Left colon (tissue), 2 donors: ENCODE data around the gene TRIM67. TPM values are rescaled to one million over a fixed set of nuclear protein-coding genes. Genes with fewer than 3 reads are reported as not detected.
"Not testable (repeated sequence)": the region's sequence is repeated elsewhere in the genome, so short reads cannot be mapped to it uniquely, and the experiment has no call there.

Experiments
- ATAC-seq: fragments of 200-7000 bp; cut with Tn5 transposase; one replicate; pipeline ENCODE4 v1.9.1; 2020; ENCODE audit warnings: mild to moderate bottlenecking, moderate library complexity
- DNase-seq, 2 donors: peaks; one replicate each; pipeline ENCODE4 v3.0.0-alpha.2; 2020
- intact Hi-C, 2 donors: fragments of 100-400 bp; cut with DNase I in 1 of 2; cut with micrococcal nuclease in 1 of 2; formaldehyde crosslinking; loops; one replicate each; pipeline versions ENCODE4 v1.11.2 to v1.14.0; 2022; cut with DNase I, micrococcal nuclease
- total RNA-seq, 2 donors: library from RNA; stranded (reverse); fragmentation: NEBNext Ultra II Directional; extraction: Animal tissue kit (Norgen Biotek cat#: 25700); gene quantifications; one replicate each; pipeline ENCODE4 v1.2.1, GENCODE V29; 2021
- donor health status: DM: no; HTN: no; CAD: no.
- donor health status: DM: yes; HTN: yes; CAD: no.

TRIM67 gene
- total RNA-seq, 2 donors from 2014 or later, result 0.03 TPM; not detected in 1

DNA sequence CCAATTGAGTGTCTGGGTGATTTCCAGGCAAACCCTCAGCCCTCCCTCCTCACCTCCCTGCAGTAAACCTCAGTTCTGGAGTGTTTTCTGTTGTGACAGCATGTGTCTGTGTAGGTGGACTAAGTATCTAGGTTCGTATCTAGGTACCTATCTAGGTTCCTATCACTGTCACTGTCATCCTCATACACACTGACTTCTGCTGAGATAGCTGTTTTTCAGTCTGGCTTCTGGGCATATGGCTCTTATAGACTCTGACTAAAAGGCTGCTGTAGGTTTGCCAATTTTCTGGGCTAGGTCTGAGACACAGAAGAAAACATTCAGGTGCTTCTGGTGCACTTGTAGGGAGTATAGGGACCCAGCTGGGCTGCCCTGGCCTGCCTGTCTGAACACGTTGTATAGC, 8.1 kb upstream of the TRIM67 start:
- intact Hi-C loops, result no loop called here
- ATAC-seq, result no peak

DNA sequence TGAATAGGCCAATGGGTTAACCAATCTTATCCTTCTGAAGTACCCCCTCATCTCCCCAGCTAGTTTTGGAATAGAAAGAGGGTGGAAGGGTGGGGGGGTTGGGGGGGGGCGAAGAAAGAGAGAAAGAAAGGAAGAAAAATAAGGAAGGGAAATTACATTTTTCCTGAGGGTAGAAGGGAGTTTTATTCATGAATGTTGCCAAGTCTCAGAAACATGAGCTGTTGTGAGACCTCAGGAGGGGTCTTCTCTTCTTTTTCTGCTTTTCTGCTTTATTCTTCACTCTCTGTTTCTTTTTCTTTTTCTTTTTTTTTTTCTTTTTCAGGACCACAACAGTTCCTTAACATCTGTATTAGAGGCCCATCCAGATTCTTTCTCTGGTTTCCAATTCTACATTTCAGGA, 6.0 kb upstream of the TRIM67 start:
- intact Hi-C loops, result no loop called here
- DNase-seq (no peak), ATAC-seq (no peak)

More for the DNA sequence above, 8.1 kb upstream of the TRIM67 start:
- DNase-seq, result no peak

DNA sequence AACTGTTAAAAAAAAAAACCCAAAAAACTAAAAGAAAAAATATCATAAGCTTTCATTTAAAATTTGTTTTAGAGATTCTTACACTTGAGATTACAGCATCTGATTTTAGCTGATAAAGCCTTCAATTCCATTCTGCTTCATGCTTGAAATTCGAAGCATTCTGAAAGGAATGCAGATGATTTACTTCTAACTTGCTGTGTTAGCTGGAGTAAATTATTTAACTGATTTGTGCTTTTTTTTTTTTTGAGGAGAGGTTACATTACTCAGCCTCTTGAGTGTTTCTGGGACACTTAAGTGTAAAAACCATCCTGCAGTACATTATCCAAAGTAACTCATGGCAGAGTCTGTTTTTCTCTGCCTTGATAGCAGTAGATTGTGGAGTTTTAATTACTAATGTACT, 4.5 kb upstream of the TRIM67 start:
- ATAC-seq, result no peak
- intact Hi-C loops, result no loop called here
- no peak for DNase-seq

DNA sequence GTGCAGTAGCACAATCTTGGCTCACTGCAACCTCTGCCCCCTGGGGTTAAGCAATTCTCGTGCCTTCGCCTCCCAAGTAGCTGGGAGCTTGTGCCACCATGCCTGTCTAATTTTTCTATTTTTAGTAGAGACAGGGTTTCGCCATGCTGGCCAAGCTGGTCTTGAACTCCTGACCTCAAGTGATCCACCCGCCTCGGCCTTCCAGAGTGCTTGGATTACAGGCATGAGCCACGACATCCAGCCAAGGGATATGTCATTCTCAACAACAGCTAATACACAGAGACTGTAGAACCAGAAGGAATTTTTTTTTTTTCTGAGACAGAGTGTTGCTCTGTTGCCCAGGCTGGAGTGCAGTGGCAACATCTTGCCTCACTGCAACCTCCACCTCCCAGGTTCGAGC, 3.7 kb upstream of the TRIM67 start:
- ATAC-seq, DNase-seq, intact Hi-C loops: not testable (repeated sequence)

DNA sequence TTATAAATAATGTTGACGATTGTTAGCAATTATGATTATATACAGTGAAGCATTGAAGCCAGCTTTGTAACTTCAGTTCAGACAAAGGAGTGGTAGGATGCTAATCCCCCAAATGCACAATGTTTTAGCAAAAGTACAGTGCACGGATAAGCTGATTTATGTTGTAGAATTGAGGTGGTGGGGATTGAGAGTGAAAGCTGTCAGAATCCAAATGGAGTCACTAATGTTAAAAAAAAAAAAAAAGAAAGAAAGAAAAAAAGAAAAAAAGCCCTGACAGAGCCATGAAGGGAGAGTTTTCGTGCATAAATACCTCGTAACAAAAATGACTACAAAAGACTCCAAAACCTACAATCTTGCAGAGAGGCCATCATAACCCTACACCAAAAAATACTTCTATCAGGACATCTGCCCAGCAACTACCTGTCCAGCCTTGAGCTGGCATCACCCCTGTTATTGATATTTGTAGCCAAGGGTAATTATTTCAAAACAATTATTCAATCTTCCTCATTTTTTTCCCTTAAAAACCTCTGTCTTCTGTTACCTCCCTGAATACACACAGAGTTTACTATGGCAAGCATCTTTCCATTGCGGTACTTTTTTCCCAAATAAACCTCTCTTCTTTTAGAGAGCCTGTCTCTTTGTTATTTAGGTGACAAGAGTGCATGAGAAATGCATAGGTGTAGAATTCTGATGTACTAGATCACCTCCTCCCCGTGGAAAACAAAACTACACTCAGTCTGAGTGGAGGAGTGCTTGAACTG, 2.5 kb upstream of the TRIM67 start:
- ATAC-seq (no peak), DNase-seq (no peak)
- intact Hi-C loops, result no loop called here

DNA sequence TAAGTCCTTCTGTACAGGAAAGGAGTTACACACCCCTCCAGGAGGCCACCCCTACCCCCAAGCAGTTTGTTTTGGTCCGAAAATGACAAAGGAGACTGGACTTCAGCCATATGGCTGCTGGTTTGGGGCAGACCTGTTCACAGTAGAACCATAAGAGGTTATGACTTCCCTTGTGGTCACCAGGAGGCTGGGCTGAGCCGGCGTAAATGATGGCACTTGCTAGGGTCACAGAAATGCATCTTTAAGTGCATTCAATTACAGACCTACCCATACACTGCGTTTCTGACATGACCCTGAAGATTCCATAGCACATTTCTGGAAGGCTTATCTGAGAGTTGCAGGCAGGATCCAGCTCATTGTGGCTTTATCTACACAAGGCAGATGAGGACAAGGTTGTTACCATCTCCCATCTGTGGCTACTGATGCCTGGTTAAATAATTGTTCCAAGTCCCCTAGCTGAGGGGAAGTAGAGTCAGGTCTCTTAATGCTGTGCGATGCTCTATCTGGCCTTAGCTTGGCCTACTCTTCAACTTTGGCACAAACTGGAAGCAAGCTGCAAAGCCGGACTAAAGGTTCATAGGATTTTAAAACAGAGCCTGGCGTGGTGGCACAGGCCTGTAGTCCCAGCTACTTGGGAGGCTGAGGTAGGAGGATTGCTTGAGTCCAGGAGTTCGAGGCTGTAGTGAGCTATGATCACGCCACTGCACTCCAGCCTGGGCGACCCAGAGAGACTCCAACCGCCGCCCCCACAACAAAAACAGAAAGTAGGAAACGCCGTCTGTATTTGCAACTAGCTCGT, 1.7 kb upstream of the TRIM67 start:
- intact Hi-C loops, result no loop called here
- no peak for ATAC-seq
- DNase-seq, result no peak

DNA sequence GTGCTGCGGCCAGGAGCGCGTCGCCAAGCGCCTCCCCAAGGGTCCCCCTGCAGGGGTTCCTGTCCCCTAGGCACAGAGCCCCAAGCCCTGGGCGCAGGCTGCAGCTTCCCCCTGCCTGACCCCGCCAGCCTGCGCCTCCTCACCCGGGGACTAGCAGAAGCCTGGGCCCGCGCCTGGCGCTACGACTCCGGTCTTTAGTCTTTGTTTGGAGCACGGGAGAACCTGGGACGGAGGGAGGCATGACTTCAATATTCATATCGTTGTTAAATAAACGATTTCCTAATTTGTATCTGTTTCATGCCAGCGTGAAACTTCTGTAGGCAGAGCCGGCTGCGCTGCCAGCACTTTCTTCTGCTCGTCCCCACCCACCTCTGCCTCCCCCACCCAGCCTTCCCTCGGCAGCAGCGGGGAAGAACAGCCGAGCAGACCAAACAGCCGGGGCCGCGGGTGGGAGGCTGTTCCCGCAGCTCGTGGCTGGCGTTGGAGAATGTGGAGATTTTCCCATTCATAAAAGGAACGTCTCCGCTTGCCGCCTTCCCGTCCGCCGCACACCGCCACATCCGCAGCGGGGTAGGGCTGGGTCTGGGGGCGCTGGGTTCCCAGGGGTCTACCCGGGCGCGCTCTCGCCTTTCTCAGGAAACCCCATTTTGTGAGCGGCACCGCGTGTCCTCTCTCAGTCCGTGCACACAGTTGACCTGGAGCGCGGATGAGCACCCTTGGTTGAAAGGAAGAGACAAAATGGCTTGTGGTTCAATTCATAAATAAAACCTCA, 777 bp upstream of the TRIM67 start:
- intact Hi-C loops, result no loop called here
- ATAC-seq (no peak), DNase-seq (no peak)

DNA sequence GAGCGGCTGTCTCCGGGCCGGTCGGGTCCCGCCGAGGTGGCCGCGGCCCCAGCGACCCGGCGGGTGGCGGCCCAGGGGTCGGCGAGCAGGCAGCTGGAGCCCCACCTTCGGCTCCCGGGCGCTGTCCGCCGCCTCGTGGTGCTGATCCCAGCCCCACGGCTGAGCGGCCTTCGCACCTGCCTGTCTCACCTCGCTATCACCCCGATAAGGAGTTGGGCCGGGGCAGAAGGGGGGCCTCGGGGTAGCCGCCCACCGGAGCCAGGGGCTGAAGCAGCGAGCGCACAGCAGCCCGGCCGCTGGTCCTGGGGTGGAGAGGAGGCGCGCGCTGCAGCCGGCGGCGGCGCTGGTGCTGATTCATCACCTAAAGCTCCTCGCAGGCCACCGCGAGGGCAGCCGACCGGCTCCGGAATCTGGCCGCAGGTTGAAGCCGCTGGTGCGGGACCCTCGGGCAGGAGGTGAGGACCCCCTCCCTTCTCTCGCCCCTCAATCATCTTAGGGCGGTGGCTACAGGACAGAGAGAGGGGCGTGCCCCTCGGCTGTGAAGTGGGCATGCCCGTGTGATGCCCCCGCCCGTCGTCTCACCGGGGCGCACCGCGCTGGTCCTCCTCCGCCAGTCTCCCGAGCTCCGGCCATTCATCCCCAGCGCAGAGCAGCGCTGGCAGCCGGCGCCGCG, 575 bp downstream of the TRIM67 start:
- ATAC-seq, result peak; percentile 84
- DNase-seq, result peak in 1 of 2 donors; percentile 41
- intact Hi-C loops, result no loop called here

DNA sequence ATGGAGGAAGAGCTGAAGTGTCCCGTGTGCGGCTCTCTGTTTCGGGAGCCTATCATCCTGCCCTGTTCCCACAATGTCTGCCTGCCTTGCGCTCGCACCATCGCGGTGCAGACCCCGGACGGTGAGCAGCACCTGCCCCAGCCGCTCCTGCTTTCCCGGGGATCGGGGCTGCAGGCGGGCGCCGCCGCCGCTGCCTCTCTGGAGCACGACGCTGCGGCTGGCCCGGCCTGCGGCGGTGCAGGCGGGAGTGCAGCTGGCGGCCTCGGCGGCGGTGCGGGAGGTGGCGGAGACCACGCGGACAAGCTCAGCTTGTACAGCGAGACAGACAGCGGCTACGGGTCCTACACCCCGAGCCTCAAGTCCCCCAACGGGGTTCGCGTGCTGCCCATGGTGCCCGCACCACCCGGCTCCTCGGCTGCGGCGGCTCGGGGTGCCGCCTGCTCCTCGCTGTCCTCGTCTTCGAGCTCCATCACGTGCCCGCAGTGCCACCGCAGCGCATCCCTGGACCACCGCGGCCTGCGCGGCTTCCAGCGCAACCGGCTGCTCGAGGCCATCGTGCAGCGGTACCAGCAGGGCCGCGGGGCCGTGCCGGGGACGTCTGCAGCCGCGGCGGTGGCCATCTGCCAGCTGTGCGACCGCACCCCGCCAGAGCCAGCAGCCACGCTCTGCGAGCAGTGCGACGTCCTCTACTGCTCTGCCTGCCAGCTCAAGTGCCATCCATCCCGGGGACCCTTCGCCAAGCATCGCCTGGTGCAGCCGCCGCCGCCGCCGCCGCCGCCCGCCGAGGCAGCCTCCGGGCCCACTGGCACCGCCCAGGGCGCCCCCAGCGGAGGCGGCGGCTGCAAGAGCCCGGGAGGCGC, 1.3 kb downstream of the TRIM67 start:
- intact Hi-C loops, result no loop called here
- no peak for ATAC-seq
- DNase-seq, result no peak

DNA sequence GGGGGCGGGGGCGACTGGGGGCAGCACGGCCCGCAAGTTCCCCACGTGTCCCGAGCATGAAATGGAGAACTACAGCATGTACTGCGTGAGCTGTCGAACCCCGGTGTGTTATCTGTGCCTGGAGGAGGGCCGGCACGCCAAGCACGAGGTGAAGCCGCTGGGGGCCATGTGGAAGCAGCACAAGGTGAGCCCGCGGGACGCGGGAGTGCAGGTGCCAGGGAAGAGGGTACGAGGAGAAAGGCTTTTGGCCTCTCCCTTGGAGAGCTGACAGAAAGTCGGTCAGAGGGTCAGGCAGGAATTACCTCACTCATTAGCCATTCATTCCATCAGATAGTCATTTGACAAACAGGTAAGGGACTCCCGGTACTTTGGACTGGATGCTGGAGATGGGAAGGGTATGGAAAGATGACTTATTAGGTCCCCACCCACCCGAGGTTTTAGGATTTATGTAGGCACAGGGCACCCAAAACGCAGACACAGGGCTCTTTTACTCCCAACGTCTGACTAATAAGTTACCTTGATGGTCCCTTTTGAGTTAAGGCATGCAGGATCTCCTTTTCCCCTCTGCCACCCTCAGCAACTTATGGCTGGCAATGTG, 2.1 kb downstream of the TRIM67 start:
- ATAC-seq (no peak), DNase-seq (no peak)
- intact Hi-C loops, result no loop called here

DNA sequence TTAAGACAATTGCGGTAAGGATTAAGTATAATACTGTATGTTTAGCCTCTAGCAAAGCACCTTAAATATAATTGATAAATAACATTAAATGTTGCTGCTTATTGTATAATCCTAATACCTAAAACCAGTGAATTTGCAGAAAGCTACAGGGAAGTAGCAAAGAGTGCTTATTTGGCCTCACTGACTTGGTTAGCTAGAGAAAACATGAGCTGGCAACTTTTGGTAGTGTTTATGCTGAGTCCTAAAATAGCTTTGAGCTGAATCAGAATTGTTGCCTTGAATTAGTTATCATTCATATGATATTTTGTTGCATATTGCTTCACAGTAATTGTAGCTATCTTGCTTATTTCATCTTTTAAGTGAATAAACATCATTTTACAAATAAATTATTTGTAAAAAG, 3.5 kb downstream of the TRIM67 start:
- intact Hi-C loops, result no loop called here
- DNase-seq, result no peak
- no peak for ATAC-seq

DNA sequence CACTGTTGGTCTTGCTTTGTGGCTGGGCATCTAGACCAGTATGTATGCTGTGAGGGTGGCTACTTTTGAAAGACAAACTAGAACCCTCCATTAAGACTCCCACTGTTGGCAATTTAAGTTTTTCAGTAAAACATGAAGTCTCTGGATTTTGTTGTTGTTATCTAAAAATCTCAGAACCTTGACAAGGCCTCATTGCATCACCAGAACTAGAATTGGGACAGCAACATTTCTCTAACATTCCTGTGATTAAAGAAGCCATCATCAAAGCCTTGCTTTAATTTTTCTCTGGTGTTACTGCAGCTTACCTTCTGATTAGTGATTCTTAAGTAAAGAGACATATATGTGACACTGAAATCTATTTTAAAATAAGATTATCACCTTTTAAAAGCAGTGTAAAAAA, 4.5 kb downstream of the TRIM67 start:
- ATAC-seq, result no peak
- intact Hi-C loops, result no loop called here
- DNase-seq, result no peak

DNA sequence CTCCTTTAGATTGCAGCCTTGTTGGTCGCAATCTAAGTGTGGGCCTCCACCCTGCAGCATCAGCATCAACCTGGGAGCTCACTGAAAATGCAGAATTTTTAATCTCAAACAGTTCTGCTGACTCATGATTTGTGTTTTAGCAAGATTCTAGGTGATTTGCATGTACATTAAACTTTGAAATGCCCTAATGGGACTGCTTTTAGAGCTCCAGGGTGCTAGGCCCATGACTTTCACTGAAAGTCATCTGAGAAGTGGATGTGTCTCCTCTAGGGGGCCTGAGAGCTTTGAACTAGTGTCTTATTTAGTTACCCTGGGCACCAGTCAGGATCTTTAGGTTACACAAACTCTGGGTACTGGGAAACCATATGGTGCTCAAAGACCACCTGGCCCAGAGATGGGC, 9.0 kb downstream of the TRIM67 start:
- ATAC-seq, result no peak
- DNase-seq, result no peak
- intact Hi-C loops, result no loop called here

DNA sequence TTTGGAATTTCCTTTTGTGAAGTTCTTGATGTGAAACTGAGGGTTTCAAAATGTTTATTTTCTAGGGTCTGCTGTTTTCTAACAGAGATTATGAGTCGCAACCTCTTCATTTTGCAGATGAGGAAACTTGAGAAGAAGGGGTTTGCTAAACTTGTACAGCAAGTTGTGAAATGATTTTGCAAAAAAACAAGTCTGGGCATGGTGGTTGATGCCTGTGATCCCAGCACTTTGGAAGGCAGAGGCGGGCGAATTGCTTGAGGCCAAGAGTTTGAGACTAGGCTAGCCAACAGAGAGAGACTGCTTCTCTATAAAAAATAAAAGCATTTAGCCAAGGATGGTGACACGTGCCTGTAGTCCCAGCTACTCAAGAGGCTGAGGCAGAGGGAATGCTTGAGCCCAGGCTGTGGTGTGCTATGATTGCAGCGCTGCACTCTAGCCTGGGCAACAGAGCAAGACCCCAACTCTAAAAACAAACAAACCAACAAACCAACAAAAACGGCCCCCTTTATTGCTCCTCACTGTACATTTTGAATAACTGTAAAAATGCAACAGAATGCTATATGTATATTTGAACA, 9.9 kb downstream of the TRIM67 start:
- DNase-seq, result no peak
- intact Hi-C loops, result no loop called here

DNA sequence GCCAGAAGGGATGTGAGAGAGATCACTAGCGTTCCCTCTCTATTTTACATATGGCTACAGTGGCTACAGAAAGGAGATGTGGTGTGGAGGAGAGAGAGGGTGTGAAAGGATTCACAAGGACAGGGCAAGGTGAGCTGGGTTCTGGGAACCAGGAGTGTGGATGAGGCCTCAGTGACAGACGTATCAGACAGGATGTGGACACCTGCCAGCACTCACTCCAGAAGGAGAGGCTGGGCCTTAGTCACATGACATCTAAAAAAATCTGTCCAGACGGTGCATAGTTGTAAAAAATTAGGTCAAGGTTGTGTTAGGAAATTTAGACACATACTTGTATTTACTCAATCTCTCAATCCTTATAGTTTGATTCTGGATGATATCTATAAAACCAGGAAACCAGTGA, 10.6 kb downstream of the TRIM67 start:
- ATAC-seq (peak; percentile 42), DNase-seq (no peak)
- intact Hi-C loops, result no loop called here

More for the DNA sequence above, 9.9 kb downstream of the TRIM67 start:
- no peak for ATAC-seq

DNA sequence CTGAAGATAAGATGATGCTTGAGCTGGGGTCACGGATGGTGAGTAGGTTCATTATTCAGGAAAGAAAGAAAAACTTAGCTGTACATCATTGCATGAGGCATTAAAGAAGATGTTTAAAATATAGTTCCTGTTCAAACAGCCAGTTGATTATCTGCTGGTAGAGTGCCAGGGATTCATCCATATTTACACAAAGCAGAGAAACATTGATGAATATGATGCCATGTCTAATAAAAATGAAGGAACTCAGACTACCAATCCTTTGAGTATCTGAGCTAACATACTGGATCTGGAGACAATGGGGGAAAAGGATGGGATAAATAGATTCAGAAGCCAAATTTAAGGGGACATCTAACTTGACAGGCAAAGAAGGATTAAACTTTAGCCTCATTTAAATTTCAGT, 14.6 kb downstream of the TRIM67 start:
- DNase-seq (no peak), ATAC-seq (no peak)
- intact Hi-C loops, result no loop called here

DNA sequence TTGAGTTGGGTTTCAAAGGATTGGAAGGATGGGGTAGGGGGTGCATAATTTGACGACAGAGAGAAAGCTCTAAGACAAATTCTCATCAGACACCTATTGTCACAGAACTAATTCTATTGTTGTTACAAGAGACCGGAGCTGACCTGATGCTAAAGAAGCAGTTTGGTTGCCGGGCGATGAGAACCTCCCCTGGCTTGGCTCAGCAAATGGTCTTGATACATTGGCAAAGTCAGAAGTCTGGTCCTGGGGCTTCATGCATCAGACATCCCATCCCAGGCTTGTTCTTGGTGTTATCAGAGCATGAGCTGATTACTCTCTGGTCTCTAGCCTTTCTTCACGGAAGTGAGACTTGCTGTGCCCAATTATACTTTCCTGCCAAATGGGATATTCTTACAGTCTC, 15.4 kb downstream of the TRIM67 start:
- DNase-seq, result no peak
- intact Hi-C loops, result no loop called here
- ATAC-seq, result no peak

DNA sequence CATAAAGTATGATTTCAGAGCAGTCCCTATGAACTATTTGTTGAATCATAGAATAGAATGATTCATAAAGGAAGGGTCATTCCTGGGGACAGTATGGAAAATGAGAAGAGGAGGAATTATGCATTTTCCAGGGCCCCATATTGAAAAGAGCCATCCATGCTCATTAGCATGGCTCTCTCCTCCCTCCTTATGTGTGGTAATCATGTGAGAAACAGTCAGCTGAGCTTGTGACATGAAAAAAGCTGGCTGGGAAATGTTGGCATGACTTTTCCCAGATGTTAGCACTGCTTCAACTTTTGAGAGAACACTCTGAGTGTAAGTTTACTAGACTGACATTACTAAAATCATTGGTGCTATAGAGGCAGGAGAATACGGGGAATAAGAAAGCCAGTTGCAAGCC, 16.1 kb downstream of the TRIM67 start:
- DNase-seq, result no peak
- ATAC-seq, result no peak

More for the DNA sequence above, 16.1 kb downstream of the TRIM67 start:
- intact Hi-C loops, result no loop called here
